Chondrocyte (in vitro differentiated cells): ENCODE results near the gene MTHFD2L. TPM values are rescaled to one million over a fixed set of nuclear protein-coding genes. Genes with fewer than 3 reads are reported as not detected.

ENCODE experiments used
- DNase-seq: peaks from one replicate; pipeline ENCODE4 v3.0.0; 2021; ENCODE audit warnings: mixed read lengths, low spot score
- H3K27ac Mint-ChIP-seq: one replicate; pipeline ENCODE4 v1.8.0; 2021; ENCODE audit warnings: mild to moderate bottlenecking, moderate library complexity, mixed read lengths; ENCODE audit not compliant: unreplicated experiment
- H3K27me3 Mint-ChIP-seq: 2 replicates; pipeline ENCODE4 v1.8.0; 2021; ENCODE audit warnings: low read depth, mixed read lengths
- H3K36me3 Mint-ChIP-seq: 2 replicates; pipeline ENCODE4 v1.8.0; 2021; ENCODE audit warnings: low read depth, mixed read lengths
- H3K4me1 Mint-ChIP-seq: 2 replicates; pipeline ENCODE4 v1.8.0; 2021; ENCODE audit warnings: low read depth, mild to moderate bottlenecking, mixed read lengths
- H3K4me3 Mint-ChIP-seq: one replicate; pipeline ENCODE4 v1.8.0; 2021; ENCODE audit warnings: mild to moderate bottlenecking, moderate library complexity, mixed read lengths; ENCODE audit not compliant: unreplicated experiment
- H3K9me3 Mint-ChIP-seq: 2 replicates; pipeline ENCODE4 v1.8.0; 2021; ENCODE audit warnings: low read depth, mixed read lengths
- CTCF ChIP-seq: fragments of 200-600 bp; sonication (generic); IDR thresholded peaks from 2 replicates; pipeline ENCODE4 v1.5.0; 2021; ENCODE audit warnings: antibody characterized with exemption, mild to moderate bottlenecking, moderate library complexity
- total RNA-seq: library from RNA; stranded (reverse); gene quantifications from 3 replicates; pipeline ENCODE4 v1.2.1, GENCODE V29; 2021

Gene MTHFD2L
- total RNA-seq, 1 donor from 2014 or later, result 6.6 TPM

- H3K27ac Mint-ChIP-seq, result no peak overlapping the region
- peaks cover 2% of the 10 kb centered on the region for H3K4me1 Mint-ChIP-seq
- no peak overlapping the region for H3K4me3 Mint-ChIP-seq
- H3K27me3 Mint-ChIP-seq, result no peaks in the 10 kb centered on the region
- DNase-seq, result no peak
- no peaks in the 10 kb centered on the region for H3K9me3 Mint-ChIP-seq
- no peaks in the 10 kb centered on the region for H3K36me3 Mint-ChIP-seq
- TF ChIP-seq CTCF, result no peak
Measured at GRCh38 chr4:74278490-74278889, 120.6 kb downstream of the MTHFD2L start.

GRCh38 chr4:74279716-74280115, 121.8 kb downstream of the MTHFD2L start:
- no peak for TF ChIP-seq CTCF
- Mint-ChIP-seq H3K36me3 (no peaks in the 10 kb centered on the region), H3K4me1 (peaks cover 13% of the 10 kb centered on the region), H3K27me3 (no peaks in the 10 kb centered on the region), H3K9me3 (no peaks in the 10 kb centered on the region), H3K27ac (no peak overlapping the region), H3K4me3 (no peak overlapping the region)
- DNase-seq, result no peak

GRCh38 chr4:74282926-74283325, 125.0 kb downstream of the MTHFD2L start:
- TF ChIP-seq CTCF, result no peak
- H3K4me3 Mint-ChIP-seq, result no peak overlapping the region
- peaks cover 13% of the 10 kb centered on the region for H3K4me1 Mint-ChIP-seq
- no peaks in the 10 kb centered on the region for H3K9me3 Mint-ChIP-seq
- H3K27me3 Mint-ChIP-seq, result no peaks in the 10 kb centered on the region
- H3K27ac Mint-ChIP-seq, result no peak overlapping the region
- no peak for DNase-seq
- H3K36me3 Mint-ChIP-seq, result no peaks in the 10 kb centered on the region

GRCh38 chr4:74283614-74284013, 125.7 kb downstream of the MTHFD2L start:
- Mint-ChIP-seq H3K27me3 (no peaks in the 10 kb centered on the region), H3K36me3 (no peaks in the 10 kb centered on the region), H3K4me3 (no peak overlapping the region), H3K9me3 (no peaks in the 10 kb centered on the region), H3K4me1 (peaks cover 13% of the 10 kb centered on the region), H3K27ac (peak overlapping the region; percentile 24)
- DNase-seq, result no peak
- no peak for TF ChIP-seq CTCF

- Mint-ChIP-seq H3K9me3 (no peaks in the 10 kb centered on the region), H3K27ac (no peak overlapping the region)
Measured at GRCh38 chr4:74284053-74284452, 126.1 kb downstream of the MTHFD2L start.

More at GRCh38 chr4:74284053-74284452, 126.1 kb downstream of the MTHFD2L start:
- no peak overlapping the region for H3K4me3 Mint-ChIP-seq
- H3K4me1 Mint-ChIP-seq, result peaks cover 13% of the 10 kb centered on the region
- no peaks in the 10 kb centered on the region for H3K27me3 Mint-ChIP-seq
- no peak for TF ChIP-seq CTCF
- H3K36me3 Mint-ChIP-seq, result no peaks in the 10 kb centered on the region
- no peak for DNase-seq
